ENCODE results near the gene PRR5L.

PRR5L gene

DNA sequence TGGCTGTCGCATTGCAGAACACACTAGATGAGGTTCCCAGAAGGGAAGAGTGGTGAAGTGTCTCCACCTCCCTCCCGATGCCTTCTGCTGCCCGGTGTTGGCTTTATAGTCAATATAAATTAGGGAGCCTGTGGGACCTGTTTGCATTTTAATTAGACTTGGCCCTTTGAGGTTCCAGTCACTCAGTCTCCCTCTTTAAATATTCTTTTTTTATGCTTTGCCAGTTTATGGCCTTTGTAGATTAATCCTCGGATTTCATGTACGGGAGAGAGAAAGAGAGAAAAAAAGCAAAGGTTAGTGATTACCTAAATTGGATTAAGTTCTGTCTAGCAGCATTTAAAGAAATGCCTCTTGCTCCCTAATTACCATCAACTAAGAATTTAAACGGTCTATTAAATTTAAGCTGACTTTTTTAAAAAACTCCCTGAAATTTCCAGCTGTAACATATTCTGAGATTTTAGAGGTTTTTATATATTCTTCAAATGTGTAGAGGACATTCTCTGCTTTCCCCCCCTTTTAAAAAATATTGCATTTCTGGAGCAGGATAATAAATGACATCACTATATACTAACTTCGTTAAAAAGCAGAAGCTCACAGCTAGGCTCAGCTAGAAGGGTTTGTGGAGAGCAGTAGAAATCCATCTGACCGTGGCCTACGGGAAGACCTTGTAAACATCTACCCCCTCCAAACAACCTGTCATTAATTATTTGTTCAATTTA is 84.4 kb downstream of the PRR5L start:
- DNase-seq, result no peak

- no peak for DNase-seq
These were observed 84.9 kb downstream of the PRR5L start for GRCh38 chr11:36381015-36381360.

DNA sequence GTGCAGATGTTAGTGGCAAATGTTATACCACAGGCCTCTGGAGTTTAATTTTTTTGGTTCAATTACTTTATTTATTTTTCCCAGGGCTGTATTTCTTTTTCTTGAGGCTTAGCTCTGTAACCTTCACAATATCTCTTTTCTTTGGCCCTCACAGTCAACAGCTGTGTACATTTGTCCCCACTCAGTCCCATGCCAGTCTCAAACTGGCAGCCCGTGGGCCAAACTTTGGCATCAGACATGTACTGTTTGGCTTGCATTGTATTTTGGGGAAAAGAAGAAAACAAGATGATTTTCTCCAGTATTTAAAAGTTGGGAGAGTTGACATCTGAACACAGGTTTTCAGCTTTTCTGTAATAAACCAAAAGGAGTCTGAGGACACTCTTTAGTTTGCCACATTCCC is 87.1 kb downstream of the PRR5L start:
- DNase-seq, result no peak

- no peak for DNase-seq
These were observed 89.3 kb downstream of the PRR5L start for GRCh38 chr11:36385121-36385970.

DNA sequence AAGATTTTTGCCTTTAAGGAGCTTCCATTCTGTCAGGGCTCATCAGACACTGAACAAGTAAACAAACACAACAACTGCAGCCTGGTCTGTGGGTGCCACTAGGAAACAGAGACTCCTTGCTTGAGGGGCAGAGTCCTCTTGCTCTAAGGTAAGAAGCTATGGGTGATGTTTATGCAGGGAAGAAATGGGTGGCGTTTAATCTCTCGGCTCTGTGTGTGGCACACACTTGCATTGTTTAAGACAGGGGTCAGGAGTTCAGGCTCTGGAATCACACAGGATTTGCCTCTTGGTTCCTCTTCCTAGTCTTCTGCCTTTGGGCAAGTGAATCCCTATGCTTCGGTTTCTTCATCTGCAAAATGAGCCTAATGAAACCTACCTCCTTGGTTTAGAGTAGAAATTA is 90.3 kb downstream of the PRR5L start:
- no peak for DNase-seq

DNA sequence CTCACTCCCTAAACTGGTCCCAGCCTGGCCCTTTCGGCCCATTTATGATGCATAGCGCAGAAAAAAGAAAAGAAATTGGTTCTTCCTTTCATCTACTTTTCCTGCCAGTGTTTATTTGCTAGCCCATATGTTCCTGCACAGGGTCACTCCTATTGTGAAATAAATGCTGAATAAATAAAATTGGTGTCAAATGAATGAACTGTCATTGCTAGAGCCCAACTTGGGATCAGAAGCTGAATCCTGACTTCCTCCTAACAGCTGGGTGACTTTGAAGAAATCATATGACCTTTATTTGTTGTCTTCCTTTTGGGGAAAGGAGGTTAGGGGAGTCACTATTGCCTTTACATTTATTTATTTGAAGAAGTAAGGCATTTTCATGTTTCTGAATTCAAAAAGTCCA is 92.0 kb downstream of the PRR5L start:
- DNase-seq, result no peak

DNA sequence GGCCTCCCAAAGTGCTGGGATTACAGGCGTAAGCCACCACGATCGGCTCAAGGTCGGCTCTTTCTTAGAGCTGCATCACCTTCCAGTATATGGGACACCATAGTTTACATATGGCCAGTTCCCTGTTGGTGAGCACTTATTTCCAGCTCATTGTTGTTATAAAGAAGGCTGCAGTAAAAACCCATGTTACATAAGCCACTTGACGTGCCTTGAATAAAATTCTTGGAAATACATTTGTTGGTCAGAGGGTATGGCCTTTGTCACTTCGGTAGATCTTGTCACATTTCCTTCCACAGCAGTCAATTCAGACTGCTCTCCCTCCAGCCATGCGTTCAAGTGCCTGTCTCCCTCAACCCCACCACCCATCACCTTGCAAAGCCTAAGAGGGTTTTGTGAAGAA is 92.9 kb downstream of the PRR5L start:
- DNase-seq, result no peak

GRCh38 chr11:36389811-36390210 is 93.7 kb downstream of the PRR5L start:
- peak; percentile 26 for DNase-seq

DNA sequence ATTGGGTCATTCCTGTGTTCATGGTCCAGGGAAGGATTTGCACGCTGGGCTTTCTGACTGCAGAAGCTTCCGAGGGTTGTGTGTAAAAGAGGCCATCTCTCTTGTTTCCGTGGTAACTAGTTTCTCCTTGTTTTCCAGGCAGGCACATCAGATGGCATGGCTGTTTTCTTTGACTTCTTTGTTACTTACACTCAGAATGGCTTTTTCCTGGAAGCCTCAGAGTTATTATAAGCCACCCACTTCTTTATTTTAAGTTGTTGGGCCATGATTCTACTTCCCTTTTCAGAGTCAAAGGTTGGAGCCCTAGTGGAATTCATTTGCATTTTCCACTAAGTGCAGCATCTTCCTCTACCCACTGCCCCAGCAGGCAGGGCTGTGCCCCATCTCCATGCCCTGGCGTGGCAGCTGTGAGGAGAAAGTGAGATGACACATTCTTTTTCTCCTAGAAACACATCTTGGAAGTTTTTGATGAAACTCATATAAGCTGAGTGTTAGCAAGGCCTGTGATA is 94.9 kb downstream of the PRR5L start:
- peak; percentile 40 for DNase-seq

DNA sequence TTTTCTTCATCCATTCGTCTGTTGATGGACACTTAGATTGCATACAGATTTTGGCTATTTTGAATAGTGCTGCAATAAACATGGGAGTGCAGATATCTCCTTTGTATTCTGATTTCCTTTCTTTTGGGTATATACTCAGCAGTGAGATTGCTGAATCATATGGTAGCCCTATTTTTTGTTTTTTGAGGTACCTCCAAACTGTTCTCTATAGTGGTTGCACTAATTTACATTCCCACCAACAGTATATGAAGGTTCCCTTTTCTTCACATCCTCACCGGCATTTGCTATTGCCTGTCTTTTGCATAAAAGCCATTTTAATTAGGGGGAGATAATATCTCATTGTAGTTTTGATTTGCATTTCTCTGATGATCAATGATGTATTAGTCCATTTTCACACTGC is 96.1 kb downstream of the PRR5L start:
- DNase-seq, result no peak

DNA sequence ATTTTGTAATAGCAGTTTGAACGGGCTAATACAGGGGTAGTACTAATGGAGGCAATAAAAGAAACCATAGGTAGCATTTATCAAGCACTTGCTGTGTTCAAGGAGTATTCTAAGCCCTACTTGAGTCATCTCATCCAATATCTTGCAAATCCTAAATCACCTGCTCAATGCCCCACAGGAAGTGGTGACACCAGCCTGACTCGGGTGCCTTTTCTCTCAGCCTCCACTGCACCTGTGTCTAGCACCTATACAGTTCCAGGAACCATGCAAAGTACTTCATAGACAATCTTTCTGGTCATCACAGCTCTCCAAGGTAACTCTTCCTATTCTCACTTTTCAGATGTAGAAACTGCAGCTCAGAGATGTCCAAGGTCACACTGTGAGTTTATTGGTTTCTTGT is 98.0 kb downstream of the PRR5L start:
- DNase-seq, result no peak

GRCh38 chr11:36394926-36395325 is 98.8 kb downstream of the PRR5L start:
- no peak for DNase-seq

GRCh38 chr11:36395978-36396736 is 100.1 kb downstream of the PRR5L start:
- no peak for DNase-seq

- no peak for DNase-seq
These were observed 102.3 kb downstream of the PRR5L start for GRCh38 chr11:36398231-36398953.

DNA sequence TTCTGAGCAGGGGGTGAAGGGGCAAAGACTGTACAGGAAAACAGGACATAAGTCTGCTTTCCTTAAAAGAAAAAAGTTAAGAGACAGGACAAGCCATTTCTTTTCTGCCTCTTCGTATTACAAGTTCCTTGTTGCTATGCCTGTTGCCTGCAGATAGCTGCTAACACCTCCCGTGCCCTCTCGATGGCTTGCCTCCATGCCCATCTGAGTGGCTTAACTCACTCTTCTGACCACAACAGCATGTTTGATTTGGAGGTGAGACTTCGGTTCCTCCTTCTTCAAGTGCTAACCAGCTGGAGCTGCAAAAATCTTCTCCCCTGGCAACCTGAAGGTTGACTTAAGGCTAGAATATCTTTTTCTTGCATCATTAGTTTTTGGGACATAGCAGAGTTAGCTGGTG is 103.1 kb downstream of the PRR5L start:
- no peak for DNase-seq

DNA sequence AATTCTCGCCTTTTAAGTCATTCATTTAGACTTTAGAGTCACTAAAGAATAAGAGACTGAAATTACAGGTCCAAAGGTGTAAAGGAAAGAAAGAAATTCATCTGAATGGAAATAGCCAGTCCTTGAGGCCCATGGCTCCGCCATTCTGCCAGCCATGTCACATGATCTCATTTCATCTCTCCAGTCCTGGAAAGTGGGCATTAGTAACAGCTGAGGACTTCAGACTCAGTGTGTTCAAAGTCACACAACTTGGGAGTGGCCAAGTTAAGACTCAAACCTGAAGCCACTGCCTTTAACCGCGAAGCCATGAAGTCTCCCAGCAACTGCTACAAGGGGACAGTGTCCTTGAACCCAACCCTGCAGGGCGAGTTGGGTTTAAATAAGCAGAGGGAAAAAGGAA is 103.7 kb downstream of the PRR5L start:
- no peak for DNase-seq

DNA sequence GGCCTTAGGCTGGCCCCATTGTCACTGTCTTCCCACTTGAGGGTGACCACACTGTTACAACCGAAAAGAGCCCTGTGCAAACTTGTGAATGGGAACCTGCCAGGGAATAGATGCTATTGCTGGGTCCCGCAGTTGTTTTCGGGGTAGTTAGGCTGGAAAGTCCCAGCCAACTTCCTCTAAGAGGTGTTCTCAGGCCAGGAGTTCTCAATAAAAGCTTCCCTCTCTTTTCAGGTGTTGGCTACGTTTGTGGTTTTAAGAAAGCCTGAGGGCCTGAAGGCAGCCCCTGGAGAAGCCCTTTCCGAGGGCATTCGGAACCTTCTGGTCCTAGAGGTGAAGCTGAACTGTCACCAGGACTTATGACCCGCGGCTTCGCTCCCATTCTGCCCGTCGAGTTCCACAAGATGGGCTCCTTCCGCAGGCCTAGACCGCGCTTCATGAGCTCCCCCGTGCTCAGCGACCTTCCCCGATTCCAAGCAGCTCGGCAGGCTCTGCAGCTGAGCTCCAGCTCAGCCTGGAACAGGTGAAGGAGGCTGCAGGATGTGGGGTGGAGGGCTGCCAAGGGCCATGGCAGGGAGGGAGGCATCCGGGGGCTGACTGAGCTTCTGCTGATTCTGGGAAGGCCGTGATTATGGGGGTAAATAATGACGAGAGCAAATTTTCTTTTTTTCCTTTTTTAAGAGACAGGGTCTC is 104.8 kb downstream of the PRR5L start:
- DNase-seq, result no peak

GRCh38 chr11:36402568-36403170 is 106.6 kb downstream of the PRR5L start:
- DNase-seq, result no peak

DNA sequence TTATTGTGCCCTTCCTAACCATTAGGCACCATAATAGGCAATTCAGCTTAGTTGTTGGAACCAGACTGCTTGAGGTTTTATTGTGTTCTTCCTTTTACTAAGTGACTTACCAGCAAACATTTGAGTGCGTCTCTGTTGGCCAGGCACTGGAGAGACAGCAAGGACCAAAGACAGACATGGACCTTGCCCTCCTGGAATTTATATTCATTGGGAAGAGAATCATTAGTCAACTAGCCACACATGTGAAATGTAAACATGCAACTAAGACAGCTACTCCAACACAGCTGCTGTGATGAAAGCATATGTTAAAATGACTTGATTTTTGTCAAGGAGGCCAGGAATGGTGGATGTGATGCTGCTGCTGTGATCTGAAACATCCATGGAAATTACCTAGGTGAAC is 107.6 kb downstream of the PRR5L start:
- DNase-seq, result no peak

DNA sequence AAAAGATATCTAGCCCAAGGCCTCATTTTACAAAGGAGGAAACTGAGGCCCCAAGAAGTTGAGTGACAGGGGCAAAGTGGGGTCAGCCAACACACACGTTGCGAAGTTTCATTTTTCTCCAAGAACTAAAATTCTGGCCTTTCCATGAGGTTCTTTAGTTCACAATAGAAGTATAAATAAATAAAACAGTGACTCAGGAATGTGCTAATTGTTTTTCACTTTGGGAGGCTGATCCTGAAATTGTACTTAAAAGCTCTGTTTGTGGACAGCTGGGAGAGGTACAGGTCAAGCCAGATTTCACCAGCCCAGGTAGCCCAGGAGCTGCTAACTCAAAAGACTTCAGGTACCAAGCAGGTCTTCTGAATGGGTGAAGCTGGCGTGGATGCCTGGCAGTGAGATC is 108.7 kb downstream of the PRR5L start:
- no peak for DNase-seq

- no peak for DNase-seq
These were observed 109.7 kb downstream of the PRR5L start for GRCh38 chr11:36405585-36406367.

Data from activated naive CD4-positive, alpha-beta T cell treated with Interleukin-2 at 50 U/mL for 16 hours (primary cell).